Measurements from ENCODE around the gene GPRC5B. TPM values are rescaled to one million over a fixed set of nuclear protein-coding genes. Genes with fewer than 3 reads are reported as not detected.

The GPRC5B gene
- total and polyA plus RNA-seq, 3 donors from 2014 or later = 144 to 303 (median 195) TPM

- no peaks in the 10 kb centered on the region for H3K9me3 ChIP-seq
- H3K4me3 ChIP-seq = no peak overlapping the region
- TF ChIP-seq POLR2A (IDR thresholded peaks at IDR 0.05) = no peak
- TF ChIP-seq CTCF (IDR thresholded peaks at IDR 0.05) = no peak
- DNase-seq = peak; percentile 78
- no peaks in the 10 kb centered on the region for H3K27me3 ChIP-seq
- intact Hi-C loops (cut with DNase I; ENCODE audit: low total_unique reads) = no loop called here
- 56 to 74% methylated on average over 9 of the region's 10 CpGs for WGBS, 2 donors
- peak overlapping the region in 1 of 2 donors; percentile 65 for H3K27ac ChIP-seq
- H3K36me3 ChIP-seq (ENCODE audit: low read depth, missing control alignments) = no peaks in the 10 kb centered on the region
- H3K4me1 ChIP-seq = peaks cover 37% of the 10 kb centered on the region
Measured at GRCh38 chr16:19876501-19877059, 8.1 kb downstream of the GPRC5B start.

- H3K4me3 ChIP-seq = no peak overlapping the region
- H3K4me1 ChIP-seq = peaks cover 31% of the 10 kb centered on the region
- H3K9me3 ChIP-seq = no peaks in the 10 kb centered on the region
- DNase-seq = no peak
- TF ChIP-seq POLR2A (IDR thresholded peaks at IDR 0.05) (no peak), CTCF (IDR thresholded peaks at IDR 0.05) (no peak)
- WGBS, 2 donors = 69 to 76% methylated on average over 6 of the region's 6 CpGs
- no peak overlapping the region for H3K27ac ChIP-seq
- H3K36me3 ChIP-seq (ENCODE audit: low read depth, missing control alignments) = no peaks in the 10 kb centered on the region
- intact Hi-C loops (cut with DNase I; ENCODE audit: low total_unique reads) = no loop called here
- H3K27me3 ChIP-seq = no peaks in the 10 kb centered on the region
Measured at GRCh38 chr16:19875900-19876299, 8.7 kb downstream of the GPRC5B start.

- no peaks in the 10 kb centered on the region for H3K9me3 ChIP-seq
- TF ChIP-seq POLR2A (IDR thresholded peaks at IDR 0.05) = no peak
- TF ChIP-seq CTCF (IDR thresholded peaks at IDR 0.05) = no peak
- H3K4me1 ChIP-seq = peaks cover 31% of the 10 kb centered on the region
- intact Hi-C loops (cut with DNase I; ENCODE audit: low total_unique reads) = no loop called here
- H3K27me3 ChIP-seq = no peaks in the 10 kb centered on the region
- no peak for DNase-seq
- H3K4me3 ChIP-seq = no peak overlapping the region
- no peaks in the 10 kb centered on the region for H3K36me3 ChIP-seq (ENCODE audit: low read depth, missing control alignments)
- peak overlapping the region in 1 of 2 donors; percentile 23 for H3K27ac ChIP-seq
- 53 to 74% methylated on average over 15 to 18 of the region's 18 CpGs for WGBS, 2 donors
Measured at GRCh38 chr16:19874851-19875546, 9.6 kb downstream of the GPRC5B start.

GRCh38 chr16:19874026-19874425, 10.6 kb downstream of the GPRC5B start:
- Histone ChIP-seq H3K27me3 (no peaks in the 10 kb centered on the region), H3K4me3 (no peak overlapping the region), H3K36me3 (ENCODE audit: low read depth, missing control alignments) (no peaks in the 10 kb centered on the region), H3K27ac (peak overlapping the region in 1 of 2 donors; percentile 23), H3K4me1 (peaks cover 27% of the 10 kb centered on the region), H3K9me3 (no peaks in the 10 kb centered on the region)
- TF ChIP-seq CTCF (IDR thresholded peaks at IDR 0.05) (no peak), POLR2A (IDR thresholded peaks at IDR 0.05) (no peak)
- DNase-seq = peak; percentile 77
- WGBS, 2 donors = 57 to 83% methylated on average over 8 of the region's 8 CpGs
- intact Hi-C loops (cut with DNase I; ENCODE audit: low total_unique reads) = no loop called here
